HepG2 (cell line): ENCODE measurements around the gene PISD. TPM values are rescaled to one million over a fixed set of nuclear protein-coding genes. Genes with fewer than 3 reads are reported as not detected.

Experiments used
- CBX1 ChIP-seq: IDR thresholded peaks from one replicate; pipeline ENCODE4 v1.6.1; 2016; ENCODE audit warnings: antibody characterized with exemption, low read depth
- CENPX ChIP-seq: sonication (generic); formaldehyde crosslinking; IDR thresholded peaks from 2 replicates; pipeline ENCODE4 v1.9.0; 2021; ENCODE audit warnings: mild to moderate bottlenecking, missing genetic modification reagents, moderate library complexity
- KLF15 ChIP-seq: sonication (generic); formaldehyde crosslinking; IDR thresholded peaks from 2 replicates; pipeline ENCODE4 v1.8.1; 2023; ENCODE audit warnings: borderline replicate concordance, mild to moderate bottlenecking, inconsistent platforms, missing genetic modification reagents, mixed read lengths
- NR1H2 ChIP-seq: sonication (generic); formaldehyde crosslinking; IDR thresholded peaks from 2 replicates; pipeline ENCODE4 v1.8.1; 2022; ENCODE audit warnings: low read depth, missing genetic modification reagents, borderline replicate concordance
- ONECUT2 ChIP-seq: sonication (generic); formaldehyde crosslinking; IDR thresholded peaks from 2 replicates; pipeline ENCODE4 v1.4.0; 2020; ENCODE audit warnings: missing genetic modification reagents
- SP140L ChIP-seq: sonication (generic); formaldehyde crosslinking; IDR thresholded peaks from 2 replicates; pipeline ENCODE4 v1.4.0; 2020; ENCODE audit warnings: missing genetic modification reagents, borderline replicate concordance
- SPEN ChIP-seq: sonication (generic); formaldehyde crosslinking; IDR thresholded peaks from 2 replicates; pipeline ENCODE4 v1.5.1; 2020; ENCODE audit warnings: low read depth, mild to moderate bottlenecking, missing genetic modification reagents
- TBX3 ChIP-seq: fragments of 450-650 bp; IDR thresholded peaks from 2 replicates; pipeline ENCODE4 v1.6.1; 2017; ENCODE audit warnings: antibody characterized with exemption, mild to moderate bottlenecking, inconsistent platforms, borderline replicate concordance
- XBP1 ChIP-seq: sonication (generic); formaldehyde crosslinking; IDR thresholded peaks from 2 replicates; pipeline ENCODE4 v1.5.0; 2020; ENCODE audit warnings: missing genetic modification reagents
- ZNF121 ChIP-seq: sonication (generic); formaldehyde crosslinking; IDR thresholded peaks from 2 replicates; pipeline ENCODE4 v1.5.0; 2020; ENCODE audit warnings: mild to moderate bottlenecking, missing genetic modification reagents
- ZNF143 ChIP-seq: sonication (generic); formaldehyde crosslinking; IDR thresholded peaks from 2 replicates; pipeline ENCODE4 v1.4.0; 2020; ENCODE audit warnings: missing genetic modification reagents
- ZNF574 ChIP-seq: sonication (generic); formaldehyde crosslinking; IDR thresholded peaks from 2 replicates; pipeline ENCODE4 v1.4.0; 2020; ENCODE audit warnings: missing genetic modification reagents
- ZNF597 ChIP-seq: sonication (generic); formaldehyde crosslinking; IDR thresholded peaks from 2 replicates; pipeline ENCODE4 v1.5.0; 2020; ENCODE audit warnings: missing genetic modification reagents
- ZNF629 ChIP-seq: sonication (generic); formaldehyde crosslinking; conservative IDR thresholded peaks from 2 replicates; pipeline ENCODE4 v1.5.0; 2020; ENCODE audit warnings: missing genetic modification reagents
- polyA plus RNA-seq, 8 experiments: library from polyadenylated mRNA; depleted of rRNA in 3 of 8; stranded (reverse) in 7 of 8; unstranded in 1 of 8; fragments of >200 nt; fragmentation: Illumina TruSeq in 4 of 8; extraction: Trizol in 4 of 8; gene quantifications; 2 replicates each; pipeline versions ENCODE4 v1.2.1 to v1.2.3, GENCODE V29; 2011 to 2016; ENCODE audit warnings: low read depth in 4 of 8, missing spikeins in 1 of 8, mixed read lengths in 1 of 8; ENCODE audit not compliant: insufficient read depth in 1 of 8
- total RNA-seq, 5 experiments: library from RNA; depleted of rRNA; stranded (reverse); fragments of >200 nt; fragmentation: Illumina TruSeq; extraction: Trizol; gene quantifications; 2 replicates each; pipeline ENCODE4 v1.2.3, GENCODE V29; 2016; ENCODE audit warnings: low read depth in 1 of 5
- TF ChIP-seq, protein P1 (sequence below): sonication (generic); formaldehyde crosslinking; IDR thresholded peaks from 2 replicates; pipeline ENCODE4 v1.5.0; 2020; ENCODE audit warnings: mild to moderate bottlenecking, missing genetic modification reagents, borderline replicate concordance
- TF ChIP-seq, protein P2 (sequence below): sonication (generic); formaldehyde crosslinking; IDR thresholded peaks from 2 replicates; pipeline ENCODE4 v1.5.0; 2020; ENCODE audit warnings: mild to moderate bottlenecking, missing genetic modification reagents
- TF ChIP-seq, protein P3 (sequence below): sonication (generic); formaldehyde crosslinking; IDR thresholded peaks from 2 replicates; pipeline ENCODE4 v1.4.0; 2020; ENCODE audit warnings: missing genetic modification reagents

The PISD gene
- total and polyA plus RNA-seq, 2 of the 13 experiments (the other 11 are each of a cell fraction or from before 2014, with no cell fraction given), result 30.1 to 47.7 TPM

- TF ChIP-seq CBX1 (no peak), ZNF574 (CRISPR knock-in tag) (peak; percentile 48), SP140L (CRISPR knock-in tag) (no peak), TBX3 (0 out of 2 replicates have a peak, but pooled peaks have one; percentile 15), ZNF143 (CRISPR knock-in tag) (no peak), SPEN (peak; percentile 39; the same call in 1 of the 2 replicates), KLF15 (no peak), ONECUT2 (CRISPR knock-in tag) (no peak), ZNF597 (CRISPR knock-in tag) (no peak), ZNF121 (CRISPR knock-in tag) (no peak), ZNF629 (CRISPR knock-in tag) (peak; percentile 95), CENPX (CRISPR knock-in tag) (no peak), XBP1 (CRISPR knock-in tag) (no peak), NR1H2 (CRISPR knock-in tag) (no peak)
- TF ChIP-seq, protein P1, sequence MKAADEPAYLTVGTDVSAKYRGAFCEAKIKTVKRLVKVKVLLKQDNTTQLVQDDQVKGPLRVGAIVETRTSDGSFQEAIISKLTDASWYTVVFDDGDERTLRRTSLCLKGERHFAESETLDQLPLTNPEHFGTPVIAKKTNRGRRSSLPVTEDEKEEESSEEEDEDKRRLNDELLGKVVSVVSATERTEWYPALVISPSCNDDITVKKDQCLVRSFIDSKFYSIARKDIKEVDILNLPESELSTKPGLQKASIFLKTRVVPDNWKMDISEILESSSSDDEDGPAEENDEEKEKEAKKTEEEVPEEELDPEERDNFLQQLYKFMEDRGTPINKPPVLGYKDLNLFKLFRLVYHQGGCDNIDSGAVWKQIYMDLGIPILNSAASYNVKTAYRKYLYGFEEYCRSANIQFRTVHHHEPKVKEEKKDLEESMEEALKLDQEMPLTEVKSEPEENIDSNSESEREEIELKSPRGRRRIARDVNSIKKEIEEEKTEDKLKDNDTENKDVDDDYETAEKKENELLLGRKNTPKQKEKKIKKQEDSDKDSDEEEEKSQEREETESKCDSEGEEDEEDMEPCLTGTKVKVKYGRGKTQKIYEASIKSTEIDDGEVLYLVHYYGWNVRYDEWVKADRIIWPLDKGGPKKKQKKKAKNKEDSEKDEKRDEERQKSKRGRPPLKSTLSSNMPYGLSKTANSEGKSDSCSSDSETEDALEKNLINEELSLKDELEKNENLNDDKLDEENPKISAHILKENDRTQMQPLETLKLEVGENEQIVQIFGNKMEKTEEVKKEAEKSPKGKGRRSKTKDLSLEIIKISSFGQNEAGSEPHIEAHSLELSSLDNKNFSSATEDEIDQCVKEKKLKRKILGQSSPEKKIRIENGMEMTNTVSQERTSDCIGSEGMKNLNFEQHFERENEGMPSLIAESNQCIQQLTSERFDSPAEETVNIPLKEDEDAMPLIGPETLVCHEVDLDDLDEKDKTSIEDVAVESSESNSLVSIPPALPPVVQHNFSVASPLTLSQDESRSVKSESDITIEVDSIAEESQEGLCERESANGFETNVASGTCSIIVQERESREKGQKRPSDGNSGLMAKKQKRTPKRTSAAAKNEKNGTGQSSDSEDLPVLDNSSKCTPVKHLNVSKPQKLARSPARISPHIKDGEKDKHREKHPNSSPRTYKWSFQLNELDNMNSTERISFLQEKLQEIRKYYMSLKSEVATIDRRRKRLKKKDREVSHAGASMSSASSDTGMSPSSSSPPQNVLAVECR, result no peak
- TF ChIP-seq, protein P2, sequence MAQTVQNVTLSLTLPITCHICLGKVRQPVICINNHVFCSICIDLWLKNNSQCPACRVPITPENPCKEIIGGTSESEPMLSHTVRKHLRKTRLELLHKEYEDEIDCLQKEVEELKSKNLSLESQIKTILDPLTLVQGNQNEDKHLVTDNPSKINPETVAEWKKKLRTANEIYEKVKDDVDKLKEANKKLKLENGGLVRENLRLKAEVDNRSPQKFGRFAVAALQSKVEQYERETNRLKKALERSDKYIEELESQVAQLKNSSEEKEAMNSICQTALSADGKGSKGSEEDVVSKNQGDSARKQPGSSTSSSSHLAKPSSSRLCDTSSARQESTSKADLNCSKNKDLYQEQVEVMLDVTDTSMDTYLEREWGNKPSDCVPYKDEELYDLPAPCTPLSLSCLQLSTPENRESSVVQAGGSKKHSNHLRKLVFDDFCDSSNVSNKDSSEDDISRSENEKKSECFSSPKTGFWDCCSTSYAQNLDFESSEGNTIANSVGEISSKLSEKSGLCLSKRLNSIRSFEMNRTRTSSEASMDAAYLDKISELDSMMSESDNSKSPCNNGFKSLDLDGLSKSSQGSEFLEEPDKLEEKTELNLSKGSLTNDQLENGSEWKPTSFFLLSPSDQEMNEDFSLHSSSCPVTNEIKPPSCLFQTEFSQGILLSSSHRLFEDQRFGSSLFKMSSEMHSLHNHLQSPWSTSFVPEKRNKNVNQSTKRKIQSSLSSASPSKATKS (CRISPR knock-in tag), result 0 out of 2 replicates have a peak, but pooled peaks have one; percentile 41
- TF ChIP-seq, protein P3, sequence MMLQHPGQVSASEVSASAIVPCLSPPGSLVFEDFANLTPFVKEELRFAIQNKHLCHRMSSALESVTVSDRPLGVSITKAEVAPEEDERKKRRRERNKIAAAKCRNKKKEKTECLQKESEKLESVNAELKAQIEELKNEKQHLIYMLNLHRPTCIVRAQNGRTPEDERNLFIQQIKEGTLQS (CRISPR knock-in tag), result no peak; the same call in 1 of the 2 replicates
These were observed 75.7 kb downstream of the PISD start (continued) for GRCh38 chr22:31586137-31586920.
